GM18502 (cell line): ENCODE measurements around the gene ROPN1.
"Not testable (repeated sequence)": the region's sequence is repeated elsewhere in the genome, so short reads cannot be mapped to it uniquely, and the experiment has no call there.

ENCODE experiments used
- ATAC-seq: cut with Tn5 transposase; IDR thresholded peaks from one replicate; pipeline ENCODE4 v1.9.1; 2021; ENCODE audit warnings: mild to moderate bottlenecking; ENCODE audit not compliant: unreplicated experiment, poor library complexity

Gene ROPN1

GRCh38 chr3:124001366-124001765 is 9.4 kb upstream of the ROPN1 start:
- not testable (repeated sequence) for ATAC-seq

DNA sequence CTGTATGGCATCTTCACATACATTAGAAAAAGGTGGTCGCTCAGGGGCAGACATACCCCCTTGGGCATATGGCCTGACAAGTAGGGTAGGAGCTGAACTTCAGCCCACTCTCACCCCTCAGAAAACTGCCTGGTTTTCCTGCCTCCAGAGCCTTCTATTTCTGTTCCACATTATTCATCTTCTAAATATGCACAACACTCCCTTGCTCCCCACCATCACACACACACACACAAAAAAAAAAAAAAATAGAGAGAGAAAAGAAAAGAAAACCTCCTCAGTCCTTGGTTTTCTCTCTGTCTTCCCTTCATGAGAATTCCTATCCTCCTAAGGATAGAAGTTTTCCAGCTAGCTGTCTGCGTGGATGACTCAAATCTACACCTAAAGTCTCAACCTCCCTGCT is 5.6 kb upstream of the ROPN1 start:
- ATAC-seq: no peak

DNA sequence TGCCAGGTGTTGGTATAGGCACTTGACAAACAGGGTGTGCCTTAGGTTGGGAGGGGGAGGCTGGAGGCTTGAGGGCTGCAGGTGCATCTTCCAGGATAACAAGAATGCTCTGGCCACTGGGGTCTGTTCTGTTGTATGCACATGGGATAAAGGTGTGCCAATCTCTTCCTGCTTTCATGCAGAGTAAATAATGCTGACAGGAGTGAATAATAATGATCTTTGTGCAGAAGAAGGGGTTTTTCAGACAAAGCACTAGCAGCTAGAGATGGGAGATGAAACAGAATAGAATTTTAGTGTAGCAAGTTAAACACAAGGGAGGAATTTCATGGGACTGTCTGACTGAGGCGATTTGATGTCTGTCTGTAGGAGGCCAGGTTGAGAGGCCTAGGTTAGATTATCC is 1.9 kb upstream of the ROPN1 start:
- ATAC-seq: no peak

DNA sequence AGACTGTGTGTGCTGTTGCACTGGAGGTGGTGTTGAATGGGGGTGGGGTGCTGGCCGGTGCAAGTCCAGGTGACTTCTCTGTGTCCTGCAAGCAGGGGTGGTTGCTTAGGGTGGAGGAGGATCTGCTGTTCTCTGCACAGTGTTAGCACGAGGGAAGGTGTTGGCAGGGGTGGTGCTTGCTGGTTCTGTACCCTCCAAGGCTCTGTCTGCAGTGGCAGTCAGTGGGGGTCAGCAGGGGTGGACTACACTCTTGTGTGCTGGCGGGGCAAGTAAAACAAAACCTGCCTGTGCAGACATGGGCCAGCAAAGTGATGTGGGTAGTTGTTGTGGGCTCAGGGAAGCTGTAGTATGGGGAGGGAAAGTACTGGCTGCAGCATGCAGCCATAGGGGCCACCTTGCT is 5.5 kb downstream of the ROPN1 start:
- ATAC-seq: no peak

GRCh38 chr3:123984957-123985356 is 7.0 kb downstream of the ROPN1 start:
- no peak for ATAC-seq

- no peak for ATAC-seq
These were observed 7.6 kb downstream of the ROPN1 start for GRCh38 chr3:123984350-123984749.

- not testable (repeated sequence) for ATAC-seq
These were observed 10.6 kb downstream of the ROPN1 start for GRCh38 chr3:123981317-123981716.

- no peak for ATAC-seq
These were observed 11.4 kb downstream of the ROPN1 start for GRCh38 chr3:123980539-123980938.

DNA sequence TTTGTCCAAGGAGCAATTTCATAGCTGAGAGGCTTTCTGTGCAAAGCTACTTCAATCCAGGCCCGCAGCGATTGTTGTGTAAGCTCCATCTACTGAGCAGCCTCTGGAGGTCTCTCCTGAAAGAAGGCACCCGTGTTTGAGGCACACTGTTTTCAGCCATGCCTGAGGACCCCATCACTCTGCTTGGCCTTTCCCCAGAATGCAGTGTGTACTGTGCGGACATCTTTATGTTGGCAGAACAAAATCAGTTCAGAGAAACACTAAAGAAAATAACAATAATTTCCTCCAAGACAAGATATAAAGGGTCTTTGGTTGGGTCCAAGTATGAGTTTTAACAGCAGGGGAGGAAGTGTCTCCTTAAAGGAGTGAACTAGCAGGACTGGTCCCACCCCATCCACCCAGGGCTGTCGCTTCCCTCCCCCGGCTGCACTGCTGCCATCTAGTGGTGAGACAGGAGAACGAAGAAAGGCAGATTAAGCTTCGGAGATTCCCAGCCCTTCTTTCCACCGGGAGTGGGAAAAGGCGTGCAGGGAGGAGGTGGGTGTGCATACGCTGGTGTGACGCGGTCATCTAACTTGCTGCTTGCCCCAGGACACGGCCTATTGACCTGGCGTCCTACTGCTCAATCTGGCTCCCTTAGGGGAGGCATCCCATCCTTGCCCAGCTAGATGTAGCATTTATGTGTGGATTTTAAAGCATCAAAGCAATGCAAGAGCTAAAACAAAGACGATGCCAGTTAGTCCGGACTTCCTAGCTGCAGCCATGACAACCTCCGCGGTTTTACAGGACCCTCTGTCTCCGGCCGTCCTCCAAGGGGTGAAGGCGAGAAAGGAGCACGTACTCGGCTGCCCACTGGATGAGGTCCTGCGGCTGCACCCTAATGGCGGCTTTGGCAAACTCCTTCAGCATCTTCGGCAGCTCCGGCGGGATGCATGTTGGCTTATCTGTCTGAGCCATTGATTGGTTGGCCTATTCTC is 12.1 kb downstream of the ROPN1 start:
- not testable (repeated sequence) for ATAC-seq

DNA sequence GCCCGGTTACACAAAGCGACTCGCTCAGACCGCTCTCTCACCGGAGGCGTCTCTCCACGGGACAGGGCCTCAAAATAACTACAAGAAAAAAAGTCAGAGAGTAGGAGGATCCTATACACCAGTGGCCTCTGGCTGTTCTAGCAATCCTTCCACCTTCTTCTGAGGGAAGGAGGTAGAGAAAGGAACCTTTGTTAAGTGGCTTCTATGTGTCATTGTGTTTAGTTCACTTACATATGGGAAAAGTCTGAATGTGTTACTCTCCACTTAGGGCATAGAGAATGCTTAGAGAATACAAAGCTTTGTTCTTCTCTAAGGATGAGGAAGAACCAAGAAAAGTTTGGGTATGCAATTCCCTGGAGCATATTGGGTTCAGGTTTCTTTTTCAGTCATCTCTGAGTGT is 15.0 kb downstream of the ROPN1 start:
- not testable (repeated sequence) for ATAC-seq

GRCh38 chr3:123976181-123976898 is 15.6 kb downstream of the ROPN1 start:
- ATAC-seq: not testable (repeated sequence)

- not testable (repeated sequence) for ATAC-seq
These were observed 16.9 kb downstream of the ROPN1 start for GRCh38 chr3:123975030-123975429.

DNA sequence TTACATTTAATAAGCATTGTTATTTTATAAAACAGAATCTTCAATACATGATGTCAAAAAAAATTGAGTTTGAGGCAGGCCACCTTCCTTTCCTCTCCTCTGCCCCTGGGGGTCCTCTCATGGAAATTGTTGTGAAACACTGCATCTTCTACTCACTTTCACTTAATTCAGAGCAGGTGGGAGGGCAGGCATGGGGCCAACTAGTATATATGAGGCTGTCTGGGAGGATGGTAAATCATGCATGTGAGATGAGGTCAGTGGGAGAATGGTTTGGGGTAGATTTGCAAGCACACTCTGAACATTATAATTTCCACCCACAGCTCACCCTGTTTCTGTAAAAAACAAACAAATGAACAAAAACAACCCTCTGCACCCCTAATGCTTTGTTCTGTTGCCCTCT is 20.5 kb downstream of the ROPN1 start:
- no peak for ATAC-seq

DNA sequence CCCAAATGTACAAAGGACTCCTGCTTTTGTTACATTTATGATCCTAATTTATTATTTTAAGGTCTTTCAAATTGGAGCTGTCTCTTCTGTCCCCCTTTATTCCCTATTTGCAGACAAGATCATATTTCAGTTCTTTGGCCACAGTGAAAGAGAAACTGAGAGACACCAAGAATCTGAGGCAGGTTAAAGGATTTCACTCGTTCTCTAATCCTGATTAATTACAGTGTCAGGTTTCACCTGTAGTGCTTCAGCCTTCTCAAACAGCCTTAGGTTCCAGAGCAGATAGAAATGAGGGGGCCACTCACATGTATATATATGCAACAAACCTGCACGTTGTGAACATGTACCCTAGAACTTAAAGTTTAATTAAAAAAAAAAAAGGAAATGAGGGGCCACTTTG is 24.7 kb downstream of the ROPN1 start:
- ATAC-seq: not testable (repeated sequence)

- ATAC-seq: not testable (repeated sequence)
These were observed 25.1 kb downstream of the ROPN1 start for GRCh38 chr3:123966799-123967198.

GRCh38 chr3:123964793-123965192 is 27.1 kb downstream of the ROPN1 start:
- ATAC-seq: not testable (repeated sequence)

GRCh38 chr3:123961508-123961856 is 30.4 kb downstream of the ROPN1 start:
- no peak for ATAC-seq

DNA sequence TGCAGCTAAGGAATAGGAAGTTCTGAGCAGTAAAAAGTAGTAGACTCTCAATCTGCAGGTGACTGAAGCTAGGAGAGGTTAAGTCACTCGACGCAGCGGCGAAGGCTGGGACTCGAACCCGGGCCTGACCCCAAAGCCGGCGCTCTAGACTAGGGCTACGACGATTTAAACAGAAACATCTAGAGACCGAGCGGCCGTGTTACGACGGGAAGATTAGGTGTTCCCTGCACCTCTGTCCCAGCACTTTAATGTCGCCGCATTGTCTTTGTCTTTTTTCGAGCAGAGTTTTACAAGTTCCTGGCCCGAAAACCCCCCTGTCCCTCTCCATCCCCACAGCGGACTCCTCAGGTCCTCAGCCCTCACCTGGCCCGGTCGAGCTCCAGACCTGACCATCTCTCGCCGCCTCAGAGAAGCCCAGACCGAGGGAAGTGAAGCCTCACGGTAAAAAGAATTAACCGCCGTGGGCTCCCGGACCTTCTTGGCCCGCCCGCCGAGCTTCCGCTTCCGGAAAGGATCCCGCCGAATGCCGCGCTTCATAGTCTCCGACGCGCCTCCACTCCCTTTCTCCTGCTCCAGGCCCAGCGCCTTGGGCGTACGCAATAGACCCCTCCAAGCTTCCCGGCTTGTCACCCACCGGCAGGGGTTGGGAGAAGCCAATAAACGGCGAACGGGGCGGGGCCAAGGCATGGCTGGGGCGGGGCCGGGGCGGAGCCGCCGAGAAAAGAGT is 31.0 kb downstream of the ROPN1 start, which contains the start of gene CCDC14:
Gene CCDC14, minus strand, starts transcription at position 449 of the 727 bp plus-strand sequence. Its CDS starts 56 bp downstream, at position 393.
- ATAC-seq: peak; percentile 90

- peak; percentile 80 for ATAC-seq
These were observed 38.2 kb downstream of the ROPN1 start for GRCh38 chr3:123953735-123954134.

- ATAC-seq: peak; percentile 28
These were observed 38.9 kb downstream of the ROPN1 start for GRCh38 chr3:123952844-123953520.
